Type B pancreatic cell (in vitro differentiated cells): Measurements from ENCODE around the gene SIK3. TPM values are rescaled to one million over a fixed set of nuclear protein-coding genes. Genes with fewer than 3 reads are reported as not detected.
A peak's percentile ranks its signal among the peaks of the same experiment; 100 is the strongest.

ENCODE experiments used
- DNase-seq: peaks from one replicate; pipeline ENCODE4 v3.0.0; 2021; ENCODE audit warnings: mixed read lengths; ENCODE audit not compliant: unreplicated experiment; ENCODE audit errors: extremely low spot score
- H3K27ac Mint-ChIP-seq: 2 replicates; pipeline ENCODE4 v1.8.0; 2021; ENCODE audit warnings: mild to moderate bottlenecking, mixed read lengths
- H3K27me3 Mint-ChIP-seq: 2 replicates; pipeline ENCODE4 v1.8.0; 2021; ENCODE audit warnings: mixed read lengths
- H3K36me3 Mint-ChIP-seq: 2 replicates; pipeline ENCODE4 v1.8.0; 2021; ENCODE audit warnings: mixed read lengths
- H3K4me1 Mint-ChIP-seq: one replicate; pipeline ENCODE4 v1.8.0; 2021; ENCODE audit warnings: mixed read lengths; ENCODE audit not compliant: unreplicated experiment
- H3K4me3 Mint-ChIP-seq: 2 replicates; pipeline ENCODE4 v1.8.0; 2021; ENCODE audit warnings: mild to moderate bottlenecking, mixed read lengths
- H3K9me3 Mint-ChIP-seq: 2 replicates; pipeline ENCODE4 v1.8.0; 2021; ENCODE audit warnings: mixed read lengths
- CTCF ChIP-seq: fragments of 200-600 bp; sonication (generic); conservative IDR thresholded peaks from 2 replicates; pipeline ENCODE4 v1.5.0; 2021; ENCODE audit warnings: antibody characterized with exemption, mild to moderate bottlenecking
- total RNA-seq: library from RNA; stranded (reverse); gene quantifications from 2 replicates; pipeline ENCODE4 v1.2.1, GENCODE V29; 2021; ENCODE audit warnings: low replicate concordance

The SIK3 gene
- total RNA-seq, 1 donor from 2014 or later: 39.9 TPM

GRCh38 chr11:116960930-116961329 is 137.3 kb downstream of the SIK3 start:
- no peak for DNase-seq
- H3K36me3 Mint-ChIP-seq: peaks cover 4% of the 10 kb centered on the region
- no peak overlapping the region for H3K27ac Mint-ChIP-seq
- H3K4me1 Mint-ChIP-seq: peaks cover 22% of the 10 kb centered on the region
- H3K27me3 Mint-ChIP-seq: no peaks in the 10 kb centered on the region
- TF ChIP-seq CTCF: no peak
- H3K9me3 Mint-ChIP-seq: no peaks in the 10 kb centered on the region
- no peak overlapping the region for H3K4me3 Mint-ChIP-seq

- H3K9me3 Mint-ChIP-seq: no peaks in the 10 kb centered on the region
- H3K27ac Mint-ChIP-seq: peak overlapping the region; percentile 58
- H3K4me1 Mint-ChIP-seq: peaks cover 22% of the 10 kb centered on the region
- no peak for DNase-seq
- no peaks in the 10 kb centered on the region for H3K27me3 Mint-ChIP-seq
- no peak for TF ChIP-seq CTCF
- H3K36me3 Mint-ChIP-seq: peaks cover 4% of the 10 kb centered on the region
- no peak overlapping the region for H3K4me3 Mint-ChIP-seq
These were observed 140.0 kb downstream of the SIK3 start for GRCh38 chr11:116958246-116958645.

- no peak for DNase-seq
- Mint-ChIP-seq H3K27me3 (no peaks in the 10 kb centered on the region), H3K4me1 (peaks cover 11% of the 10 kb centered on the region), H3K27ac (no peak overlapping the region), H3K36me3 (peaks cover 7% of the 10 kb centered on the region), H3K9me3 (no peaks in the 10 kb centered on the region), H3K4me3 (no peak overlapping the region)
- TF ChIP-seq CTCF: no peak
These were observed 142.3 kb downstream of the SIK3 start for GRCh38 chr11:116955949-116956348.

- H3K36me3 Mint-ChIP-seq: peaks cover 7% of the 10 kb centered on the region
- no peak for TF ChIP-seq CTCF
- no peak for DNase-seq
- H3K9me3 Mint-ChIP-seq: no peaks in the 10 kb centered on the region
- peaks cover 7% of the 10 kb centered on the region for H3K4me1 Mint-ChIP-seq
- H3K27ac Mint-ChIP-seq: no peak overlapping the region
- H3K4me3 Mint-ChIP-seq: no peak overlapping the region
- no peaks in the 10 kb centered on the region for H3K27me3 Mint-ChIP-seq
These were observed 142.7 kb downstream of the SIK3 start for GRCh38 chr11:116955548-116955947.

- DNase-seq: no peak
- Mint-ChIP-seq H3K27ac (no peak overlapping the region), H3K36me3 (peaks cover 15% of the 10 kb centered on the region), H3K4me1 (peaks cover 7% of the 10 kb centered on the region), H3K4me3 (no peak overlapping the region), H3K9me3 (no peaks in the 10 kb centered on the region), H3K27me3 (no peaks in the 10 kb centered on the region)
- no peak for TF ChIP-seq CTCF
These were observed 144.5 kb downstream of the SIK3 start for GRCh38 chr11:116953530-116954285.
